ENCODE results near the gene SRPK1. TPM values are rescaled to one million over a fixed set of nuclear protein-coding genes. Genes with fewer than 3 reads are reported as not detected.

Gene SRPK1
- total RNA-seq, 1 experiment from 2014 or later, result 89.4 TPM

GRCh38 chr6:35931120-35931561, 10.2 kb upstream of the SRPK1 start (continued):
- no peak for TF ChIP-seq CTCF (IDR thresholded peaks at IDR 0.05 in 2 of 3, conservative IDR thresholded peaks at IDR 0.05 in 1 of 3; ENCODE audit: borderline replicate concordance in 1 of 3, insufficient read depth in 1 of 3, low read depth in 2 of 3, low read length in 2 of 3)
- no peak for TF ChIP-seq FOSL1 (IDR thresholded peaks at IDR 0.05; ENCODE audit: low read depth)
- TF ChIP-seq, protein P1, sequence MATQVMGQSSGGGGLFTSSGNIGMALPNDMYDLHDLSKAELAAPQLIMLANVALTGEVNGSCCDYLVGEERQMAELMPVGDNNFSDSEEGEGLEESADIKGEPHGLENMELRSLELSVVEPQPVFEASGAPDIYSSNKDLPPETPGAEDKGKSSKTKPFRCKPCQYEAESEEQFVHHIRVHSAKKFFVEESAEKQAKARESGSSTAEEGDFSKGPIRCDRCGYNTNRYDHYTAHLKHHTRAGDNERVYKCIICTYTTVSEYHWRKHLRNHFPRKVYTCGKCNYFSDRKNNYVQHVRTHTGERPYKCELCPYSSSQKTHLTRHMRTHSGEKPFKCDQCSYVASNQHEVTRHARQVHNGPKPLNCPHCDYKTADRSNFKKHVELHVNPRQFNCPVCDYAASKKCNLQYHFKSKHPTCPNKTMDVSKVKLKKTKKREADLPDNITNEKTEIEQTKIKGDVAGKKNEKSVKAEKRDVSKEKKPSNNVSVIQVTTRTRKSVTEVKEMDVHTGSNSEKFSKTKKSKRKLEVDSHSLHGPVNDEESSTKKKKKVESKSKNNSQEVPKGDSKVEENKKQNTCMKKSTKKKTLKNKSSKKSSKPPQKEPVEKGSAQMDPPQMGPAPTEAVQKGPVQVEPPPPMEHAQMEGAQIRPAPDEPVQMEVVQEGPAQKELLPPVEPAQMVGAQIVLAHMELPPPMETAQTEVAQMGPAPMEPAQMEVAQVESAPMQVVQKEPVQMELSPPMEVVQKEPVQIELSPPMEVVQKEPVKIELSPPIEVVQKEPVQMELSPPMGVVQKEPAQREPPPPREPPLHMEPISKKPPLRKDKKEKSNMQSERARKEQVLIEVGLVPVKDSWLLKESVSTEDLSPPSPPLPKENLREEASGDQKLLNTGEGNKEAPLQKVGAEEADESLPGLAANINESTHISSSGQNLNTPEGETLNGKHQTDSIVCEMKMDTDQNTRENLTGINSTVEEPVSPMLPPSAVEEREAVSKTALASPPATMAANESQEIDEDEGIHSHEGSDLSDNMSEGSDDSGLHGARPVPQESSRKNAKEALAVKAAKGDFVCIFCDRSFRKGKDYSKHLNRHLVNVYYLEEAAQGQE (IDR thresholded peaks at IDR 0.05; ENCODE audit: low read depth), result no peak
- TF ChIP-seq, protein P2, sequence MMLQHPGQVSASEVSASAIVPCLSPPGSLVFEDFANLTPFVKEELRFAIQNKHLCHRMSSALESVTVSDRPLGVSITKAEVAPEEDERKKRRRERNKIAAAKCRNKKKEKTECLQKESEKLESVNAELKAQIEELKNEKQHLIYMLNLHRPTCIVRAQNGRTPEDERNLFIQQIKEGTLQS (IDR thresholded peaks at IDR 0.05), result no peak
- TF ChIP-seq, protein P3, sequence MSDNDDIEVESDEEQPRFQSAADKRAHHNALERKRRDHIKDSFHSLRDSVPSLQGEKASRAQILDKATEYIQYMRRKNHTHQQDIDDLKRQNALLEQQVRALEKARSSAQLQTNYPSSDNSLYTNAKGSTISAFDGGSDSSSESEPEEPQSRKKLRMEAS (IDR thresholded peaks at IDR 0.05), result no peak
- TF ChIP-seq RAD21 (IDR thresholded peaks at IDR 0.05; ENCODE audit: low read depth), result no peak
- TF ChIP-seq EZH2phosphoT487 (IDR thresholded peaks at IDR 0.05; ENCODE audit: borderline replicate concordance), result no peak
- TF ChIP-seq POLR2A (IDR thresholded peaks at IDR 0.05; ENCODE audit: borderline replicate concordance, extremely low read depth, insufficient read depth, insufficient read length), result no peak
- no peak for TF ChIP-seq SIN3A (IDR thresholded peaks at IDR 0.05; ENCODE audit: low read depth)
- TF ChIP-seq ZNF274 (IDR thresholded peaks at IDR 0.05; ENCODE audit: low read depth, low read length), result no peak
- TF ChIP-seq SP1 (IDR thresholded peaks at IDR 0.05; ENCODE audit: low read depth), result no peak

All from HCT116 (cell line).